HepG2 (cell line): ENCODE results near the gene DNAJB2. TPM values are rescaled to one million over a fixed set of nuclear protein-coding genes. Genes with fewer than 3 reads are reported as not detected.
A peak's percentile ranks its signal among the peaks of the same experiment; 100 is the strongest.

Source experiments
- CERS6 ChIP-seq: sonication (generic); formaldehyde crosslinking; IDR thresholded peaks from 2 replicates; pipeline ENCODE4 v1.5.0; 2020; ENCODE audit warnings: missing genetic modification reagents
- DRAP1 ChIP-seq: IDR thresholded peaks from 2 replicates; pipeline ENCODE4 v1.6.1; 2016; ENCODE audit warnings: missing genetic modification reagents, missing compliant biosample characterization
- EZH2 ChIP-seq: conservative IDR thresholded peaks from 2 replicates; pipeline ENCODE4 v1.6.1; 2012; ENCODE audit warnings: mild to moderate bottlenecking, low read depth, low read length, moderate library complexity
- FIP1L1 ChIP-seq: fragments of 200-400 bp; formaldehyde crosslinking; IDR thresholded peaks from 2 replicates; pipeline ENCODE4 v1.6.1; 2018; ENCODE audit warnings: low read depth, mild to moderate bottlenecking, low read length, moderate library complexity, borderline replicate concordance; ENCODE audit not compliant: insufficient read depth
- FOSL2 ChIP-seq: sonication (generic); formaldehyde crosslinking; IDR thresholded peaks from 2 replicates; pipeline ENCODE4 v1.4.0; 2020; ENCODE audit warnings: missing genetic modification reagents
- MBD4 ChIP-seq: IDR thresholded peaks from 2 replicates; pipeline ENCODE4 v1.6.1; 2012; ENCODE audit warnings: low read length, inconsistent platforms, borderline replicate concordance
- NFE2L2 ChIP-seq: fragments of 150-350 bp; IDR thresholded peaks from 2 replicates; pipeline ENCODE4 v1.6.1; 2014; ENCODE audit warnings: low read length
- RCOR2 ChIP-seq: IDR thresholded peaks from 2 replicates; pipeline ENCODE4 v1.6.1; 2016; ENCODE audit warnings: missing biosample characterization, missing genetic modification reagents
- TAF1 ChIP-seq: sonication (generic); formaldehyde crosslinking; IDR thresholded peaks from 2 replicates; pipeline ENCODE4 v1.4.0; 2020; ENCODE audit warnings: missing genetic modification reagents
- TAF15 ChIP-seq: fragments of 200-400 bp; formaldehyde crosslinking; IDR thresholded peaks from one replicate; pipeline ENCODE4 v1.6.1; 2018; ENCODE audit warnings: mild to moderate bottlenecking, low read depth, low read length; ENCODE audit not compliant: poor library complexity, severe bottlenecking
- TCF7 ChIP-seq: sonication (generic); IDR thresholded peaks from 2 replicates; pipeline ENCODE4 v1.6.1; 2016; ENCODE audit warnings: antibody characterized with exemption, low read depth
- TEAD2 ChIP-seq: sonication (generic); formaldehyde crosslinking; IDR thresholded peaks from 2 replicates; pipeline ENCODE4 v1.9.0; 2021; ENCODE audit warnings: missing genetic modification reagents
- ZBTB7B ChIP-seq: sonication (generic); formaldehyde crosslinking; IDR thresholded peaks from 2 replicates; pipeline ENCODE4 v1.4.0; 2020; ENCODE audit warnings: missing genetic modification reagents
- ZNF10 ChIP-seq: sonication (generic); formaldehyde crosslinking; IDR thresholded peaks from 2 replicates; pipeline ENCODE4 v1.4.0; 2020; ENCODE audit warnings: mild to moderate bottlenecking, low read depth, missing genetic modification reagents, borderline replicate concordance
- ZNF136 ChIP-seq: sonication (generic); formaldehyde crosslinking; IDR thresholded peaks from 2 replicates; pipeline ENCODE4 v1.8.1; 2022; ENCODE audit warnings: low read depth, mild to moderate bottlenecking, moderate library complexity, missing genetic modification reagents
- ZNF333 ChIP-seq: sonication (generic); formaldehyde crosslinking; IDR thresholded peaks from 2 replicates; pipeline ENCODE4 v1.4.0; 2020; ENCODE audit warnings: mild to moderate bottlenecking, missing genetic modification reagents, borderline replicate concordance
- ZNF543 ChIP-seq: sonication (generic); formaldehyde crosslinking; IDR thresholded peaks from 2 replicates; pipeline ENCODE4 v1.4.0; 2020; ENCODE audit warnings: mild to moderate bottlenecking, missing genetic modification reagents
- ZNF546 ChIP-seq: sonication (generic); formaldehyde crosslinking; conservative IDR thresholded peaks from 2 replicates; pipeline ENCODE4 v1.8.1; 2023; ENCODE audit warnings: mild to moderate bottlenecking, missing genetic modification reagents
- ZNF570 ChIP-seq: sonication (generic); formaldehyde crosslinking; IDR thresholded peaks from 2 replicates; pipeline ENCODE4 v1.4.0; 2020; ENCODE audit warnings: mild to moderate bottlenecking, missing genetic modification reagents, borderline replicate concordance
- ZNF672 ChIP-seq: sonication (generic); formaldehyde crosslinking; IDR thresholded peaks from 2 replicates; pipeline ENCODE4 v1.8.1; 2022; ENCODE audit warnings: missing genetic modification reagents
- ZZZ3 ChIP-seq: sonication (generic); formaldehyde crosslinking; IDR thresholded peaks from 2 replicates; pipeline ENCODE4 v1.4.0; 2020; ENCODE audit warnings: missing genetic modification reagents, mild to moderate bottlenecking, borderline replicate concordance
- polyA plus RNA-seq, 8 experiments: library from polyadenylated mRNA; depleted of rRNA in 3 of 8; stranded (reverse) in 7 of 8; unstranded in 1 of 8; fragments of >200 nt; fragmentation: Illumina TruSeq in 4 of 8; extraction: Trizol in 4 of 8; gene quantifications; 2 replicates each; pipeline versions ENCODE4 v1.2.1 to v1.2.3, GENCODE V29; 2011 to 2016; ENCODE audit warnings: low read depth in 4 of 8, missing spikeins in 1 of 8, mixed read lengths in 1 of 8; ENCODE audit not compliant: insufficient read depth in 1 of 8
- total RNA-seq, 5 experiments: library from RNA; depleted of rRNA; stranded (reverse); fragments of >200 nt; fragmentation: Illumina TruSeq; extraction: Trizol; gene quantifications; 2 replicates each; pipeline ENCODE4 v1.2.3, GENCODE V29; 2016; ENCODE audit warnings: low read depth in 1 of 5

DNAJB2 gene
- total and polyA plus RNA-seq, 2 of the 13 experiments (the other 11 are each of a cell fraction or from before 2014, with no cell fraction given): 21.3 to 31.1 TPM

- TF ChIP-seq CERS6: peak; percentile 49; the same call in 1 of the 2 replicates
- no peak for TF ChIP-seq ZNF672
- TF ChIP-seq ZNF136: peak; percentile 70; the same call in 1 of the 2 replicates
- peak; percentile 56; the same call in 1 of the 2 replicates for TF ChIP-seq RCOR2
- TF ChIP-seq FIP1L1: no peak
- TF ChIP-seq ZNF10 (CRISPR knock-in tag): no peak
- no peak for TF ChIP-seq NFE2L2
- no peak for TF ChIP-seq EZH2
- TF ChIP-seq TAF15: no peak
- TF ChIP-seq ZNF543 (CRISPR knock-in tag): peak; percentile 89
- peak; percentile 47; the same call in 1 of the 2 replicates for TF ChIP-seq ZZZ3 (CRISPR knock-in tag)
- peak; percentile 66 for TF ChIP-seq FOSL2 (CRISPR knock-in tag)
- no peak for TF ChIP-seq MBD4
- TF ChIP-seq ZNF546: 0 out of 2 replicates have a peak, but pooled peaks have one; percentile 46
- no peak for TF ChIP-seq ZNF570 (CRISPR knock-in tag)
- TF ChIP-seq TCF7: no peak
- TF ChIP-seq DRAP1 (CRISPR knock-in tag): 0 out of 2 replicates have a peak, but pooled peaks have one; percentile 43
- no peak for TF ChIP-seq ZNF333
- 0 out of 2 replicates have a peak, but pooled peaks have one; percentile 65 for TF ChIP-seq TEAD2 (CRISPR knock-in tag)
- peak; percentile 73 for TF ChIP-seq ZBTB7B (CRISPR knock-in tag)
- TF ChIP-seq TAF1: peak; percentile 40; the same call in 1 of the 2 replicates
These were observed 15.5 kb downstream of the DNAJB2 start (continued) for GRCh38 chr2:219294356-219295351.
